T-helper 1 cell treated with Interleukin-12 subunit alpha and Interleukin-12 subunit beta and Interleukin-4 antibody, amounts not matched to agents 30 μg/mL and 1 μg/mL, for 36 hours (primary cell): ENCODE measurements around the gene CNNM3.
"Not testable (repeated sequence)": the region's sequence is repeated elsewhere in the genome, so short reads cannot be mapped to it uniquely, and the experiment has no call there.

ENCODE experiments used
- H3K27ac Mint-ChIP-seq: one replicate; pipeline ENCODE4 v1.8.0; 2021; ENCODE audit warnings: mild to moderate bottlenecking, mixed read lengths
- H3K27me3 Mint-ChIP-seq: one replicate; pipeline ENCODE4 v1.8.0; 2021; ENCODE audit warnings: low read depth, mixed read lengths
- H3K36me3 Mint-ChIP-seq: one replicate; pipeline ENCODE4 v1.8.0; 2021; ENCODE audit warnings: low read depth, mixed read lengths
- H3K4me1 Mint-ChIP-seq: one replicate; pipeline ENCODE4 v1.8.0; 2021; ENCODE audit warnings: low read depth, mixed read lengths
- H3K4me3 Mint-ChIP-seq: one replicate; pipeline ENCODE4 v1.8.0; 2021; ENCODE audit warnings: mild to moderate bottlenecking, moderate library complexity, mixed read lengths
- H3K9me3 Mint-ChIP-seq: one replicate; pipeline ENCODE4 v1.8.0; 2021; ENCODE audit warnings: mixed read lengths

Gene CNNM3

DNA sequence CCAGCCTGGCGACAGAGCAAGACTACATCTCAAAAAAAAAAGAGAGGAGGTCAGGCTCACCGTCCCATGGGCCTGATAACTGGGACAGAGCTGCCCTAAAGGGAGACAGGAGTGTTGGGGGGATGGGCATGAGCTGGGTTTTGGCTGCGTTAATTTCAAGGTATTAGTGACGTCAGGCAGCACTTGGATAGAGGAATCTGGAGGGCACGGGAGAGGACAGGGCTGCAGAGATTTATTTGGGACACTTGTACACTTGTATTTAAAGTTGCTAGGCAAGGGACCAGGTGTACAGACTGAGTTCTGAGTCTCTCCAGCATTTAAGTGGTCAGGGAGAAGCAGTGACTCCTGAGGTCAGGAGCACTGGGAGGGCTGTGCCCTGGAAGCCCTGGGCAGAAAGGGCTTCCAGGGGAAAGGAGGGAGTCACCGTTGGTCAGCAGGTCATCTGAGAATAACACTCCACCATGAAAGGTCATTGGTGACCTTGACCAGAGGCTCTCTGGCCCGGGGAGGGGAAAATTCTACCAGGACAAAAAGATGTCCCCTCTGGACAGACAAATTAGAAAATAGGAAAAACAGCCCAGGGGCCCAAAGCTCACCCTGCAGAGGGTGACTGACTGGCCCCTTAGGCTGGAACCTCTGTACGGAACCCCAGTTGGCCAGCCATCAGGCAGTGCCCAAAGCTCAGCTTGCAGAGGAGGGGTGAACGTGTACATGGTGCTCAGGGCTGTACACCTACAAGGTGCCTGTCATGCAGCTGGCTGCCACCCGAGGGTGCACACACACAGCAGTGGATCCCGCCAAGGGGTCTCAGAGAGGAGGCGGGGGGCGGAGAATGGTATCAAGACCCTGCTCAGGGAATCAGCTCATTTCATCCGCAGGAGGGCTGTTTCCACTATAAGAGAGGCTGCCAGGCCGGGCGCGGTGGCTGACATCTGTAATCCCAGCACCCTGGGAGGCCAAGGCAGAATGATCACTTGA, 23.0 kb upstream of the CNNM3 start:
- Mint-ChIP-seq H3K27me3 (no peaks in the 10 kb centered on the region), H3K9me3 (no peaks in the 10 kb centered on the region), H3K4me3 (no peak overlapping the region), H3K36me3 (no peaks in the 10 kb centered on the region), H3K27ac (no peak overlapping the region), H3K4me1 (no peaks in the 10 kb centered on the region)

DNA sequence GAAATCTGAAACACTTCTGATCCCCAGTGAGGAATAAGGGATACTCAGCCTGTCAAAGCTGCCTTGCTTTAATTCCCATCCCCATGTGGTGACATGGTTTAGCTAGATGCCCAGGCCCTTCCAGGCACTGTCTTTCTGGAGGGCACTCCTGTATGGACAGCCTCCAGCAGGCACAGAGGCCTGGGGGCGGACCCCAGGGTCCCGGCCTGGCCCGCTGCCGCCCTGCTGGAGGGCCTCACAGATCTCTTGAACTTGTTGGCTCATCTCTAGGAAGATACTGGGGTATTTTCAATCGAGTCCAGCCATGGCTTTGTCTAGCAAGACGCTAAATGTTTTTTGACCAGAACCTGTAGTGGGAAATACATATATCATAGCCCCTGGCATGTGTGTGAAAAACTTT, 21.0 kb upstream of the CNNM3 start:
- Mint-ChIP-seq H3K27ac (no peak overlapping the region), H3K9me3 (no peaks in the 10 kb centered on the region), H3K27me3 (no peaks in the 10 kb centered on the region), H3K4me3 (no peak overlapping the region), H3K4me1 (no peaks in the 10 kb centered on the region), H3K36me3 (peaks cover 4% of the 10 kb centered on the region)

DNA sequence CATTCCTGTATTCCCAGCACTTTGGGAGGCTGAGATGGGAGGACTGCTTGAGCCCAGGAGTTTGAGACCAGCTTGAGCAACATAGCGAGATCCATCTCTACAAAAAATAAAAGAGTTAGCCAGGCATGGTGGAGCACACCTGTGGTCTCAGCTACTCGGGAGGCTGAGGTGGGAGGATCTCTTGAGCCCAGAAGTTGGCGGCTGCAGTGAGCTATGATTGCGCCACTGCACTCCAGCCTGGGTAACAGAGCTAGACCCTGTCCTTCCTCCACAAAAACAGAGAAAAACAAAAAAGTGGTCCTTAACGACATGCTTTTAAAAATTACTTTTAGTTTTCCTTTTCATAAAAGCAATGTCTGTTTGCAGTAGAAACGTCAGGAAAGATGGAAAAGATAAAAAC, 19.6 kb upstream of the CNNM3 start:
- H3K36me3 Mint-ChIP-seq, H3K27me3 Mint-ChIP-seq, H3K9me3 Mint-ChIP-seq, H3K27ac Mint-ChIP-seq, H3K4me1 Mint-ChIP-seq, H3K4me3 Mint-ChIP-seq: not testable (repeated sequence)

DNA sequence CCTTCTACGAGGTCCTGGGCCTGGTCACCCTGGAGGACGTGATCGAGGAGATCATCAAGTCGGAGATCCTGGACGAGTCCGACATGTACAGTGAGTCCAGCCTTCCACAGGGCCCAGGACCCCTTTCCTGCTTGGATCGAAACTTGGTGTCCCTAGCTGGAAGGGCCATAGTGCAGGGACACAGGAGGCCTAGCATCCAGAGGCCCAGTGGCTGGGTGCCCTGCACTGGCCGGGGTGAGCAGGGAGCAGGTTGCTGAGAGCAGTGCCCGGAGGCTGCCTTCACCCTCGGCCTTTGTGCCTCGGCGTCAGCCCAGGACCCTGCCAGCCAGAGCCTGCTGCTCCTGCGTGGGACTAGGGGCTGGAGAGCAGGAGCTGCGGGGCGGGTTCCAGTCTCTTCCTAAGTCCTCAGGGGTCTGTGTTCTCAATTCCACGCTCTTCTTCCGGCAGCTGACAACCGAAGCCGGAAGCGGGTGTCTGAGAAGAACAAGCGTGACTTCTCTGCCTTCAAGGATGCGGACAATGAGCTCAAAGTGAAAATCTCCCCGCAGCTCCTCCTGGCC, 18.9 kb upstream of the CNNM3 start:
- no peaks in the 10 kb centered on the region for H3K27me3 Mint-ChIP-seq
- no peak overlapping the region for H3K27ac Mint-ChIP-seq
- no peak overlapping the region for H3K4me3 Mint-ChIP-seq
- peaks cover 4% of the 10 kb centered on the region for H3K36me3 Mint-ChIP-seq
- no peaks in the 10 kb centered on the region for H3K4me1 Mint-ChIP-seq
- H3K9me3 Mint-ChIP-seq = no peaks in the 10 kb centered on the region

DNA sequence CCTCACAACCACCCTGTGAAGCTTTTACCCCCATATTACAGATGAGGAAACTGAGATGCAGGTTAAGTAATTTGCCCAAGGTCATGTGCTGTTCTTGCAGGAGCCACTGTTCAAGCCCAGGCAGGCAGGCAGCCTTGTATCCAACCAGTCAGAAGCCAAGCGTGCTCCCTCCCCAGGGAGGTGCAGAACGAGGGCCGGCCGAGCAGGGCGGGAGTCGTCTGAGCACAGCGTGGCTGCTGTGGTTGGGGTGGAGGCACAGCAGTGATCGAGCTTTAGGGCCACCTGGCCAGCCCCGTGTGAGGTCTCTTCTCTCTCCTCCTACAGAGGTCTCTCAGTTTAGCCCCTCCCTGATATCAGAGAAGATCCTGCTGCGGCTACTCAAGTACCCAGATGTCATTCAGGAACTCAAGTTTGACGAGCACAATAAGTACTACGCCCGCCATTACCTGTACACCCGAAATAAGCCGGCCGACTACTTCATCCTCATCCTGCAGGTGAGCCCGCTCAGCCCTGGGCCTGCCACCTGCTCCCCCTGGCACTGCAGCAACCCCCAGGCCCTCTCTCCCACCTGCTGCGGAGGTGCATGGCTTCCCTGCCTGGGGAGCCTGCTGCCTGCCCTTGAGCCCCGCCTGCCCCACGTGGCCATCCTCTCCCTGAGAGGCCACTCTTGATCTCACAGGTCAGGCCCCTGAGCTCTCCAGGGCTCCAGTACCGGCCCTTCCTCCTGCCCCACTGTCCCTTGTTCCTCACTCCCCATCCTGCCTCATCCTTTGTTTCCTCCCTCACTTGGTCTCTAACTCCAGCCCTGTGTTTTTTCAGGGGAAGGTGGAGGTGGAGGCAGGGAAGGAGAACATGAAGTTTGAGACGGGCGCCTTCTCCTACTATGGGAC, 17.1 kb upstream of the CNNM3 start:
- Mint-ChIP-seq H3K4me1 (no peaks in the 10 kb centered on the region), H3K27ac (no peak overlapping the region), H3K9me3 (no peaks in the 10 kb centered on the region), H3K36me3 (peaks cover 4% of the 10 kb centered on the region), H3K4me3 (no peak overlapping the region), H3K27me3 (no peaks in the 10 kb centered on the region)

DNA sequence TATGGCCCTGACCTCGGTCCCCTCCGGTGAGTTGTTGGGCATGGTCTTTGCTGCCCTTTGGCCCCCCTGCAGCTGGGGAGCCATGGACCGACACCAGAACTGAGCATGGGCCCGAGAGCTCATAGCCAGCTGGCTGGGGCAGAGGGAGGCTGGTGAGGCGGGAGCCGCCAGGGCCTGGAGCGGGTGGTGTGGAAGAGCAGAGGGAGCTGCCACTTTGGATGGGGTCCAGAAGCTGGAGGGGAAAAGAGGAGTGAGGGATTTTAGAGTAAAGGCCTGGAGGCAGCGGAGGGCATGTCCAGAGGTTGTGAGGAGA, 16.5 kb upstream of the CNNM3 start:
- no peak overlapping the region for H3K4me3 Mint-ChIP-seq
- H3K27ac Mint-ChIP-seq = no peak overlapping the region
- H3K4me1 Mint-ChIP-seq = no peaks in the 10 kb centered on the region
- H3K36me3 Mint-ChIP-seq = peaks cover 4% of the 10 kb centered on the region
- H3K9me3 Mint-ChIP-seq = no peaks in the 10 kb centered on the region
- H3K27me3 Mint-ChIP-seq = no peaks in the 10 kb centered on the region

DNA sequence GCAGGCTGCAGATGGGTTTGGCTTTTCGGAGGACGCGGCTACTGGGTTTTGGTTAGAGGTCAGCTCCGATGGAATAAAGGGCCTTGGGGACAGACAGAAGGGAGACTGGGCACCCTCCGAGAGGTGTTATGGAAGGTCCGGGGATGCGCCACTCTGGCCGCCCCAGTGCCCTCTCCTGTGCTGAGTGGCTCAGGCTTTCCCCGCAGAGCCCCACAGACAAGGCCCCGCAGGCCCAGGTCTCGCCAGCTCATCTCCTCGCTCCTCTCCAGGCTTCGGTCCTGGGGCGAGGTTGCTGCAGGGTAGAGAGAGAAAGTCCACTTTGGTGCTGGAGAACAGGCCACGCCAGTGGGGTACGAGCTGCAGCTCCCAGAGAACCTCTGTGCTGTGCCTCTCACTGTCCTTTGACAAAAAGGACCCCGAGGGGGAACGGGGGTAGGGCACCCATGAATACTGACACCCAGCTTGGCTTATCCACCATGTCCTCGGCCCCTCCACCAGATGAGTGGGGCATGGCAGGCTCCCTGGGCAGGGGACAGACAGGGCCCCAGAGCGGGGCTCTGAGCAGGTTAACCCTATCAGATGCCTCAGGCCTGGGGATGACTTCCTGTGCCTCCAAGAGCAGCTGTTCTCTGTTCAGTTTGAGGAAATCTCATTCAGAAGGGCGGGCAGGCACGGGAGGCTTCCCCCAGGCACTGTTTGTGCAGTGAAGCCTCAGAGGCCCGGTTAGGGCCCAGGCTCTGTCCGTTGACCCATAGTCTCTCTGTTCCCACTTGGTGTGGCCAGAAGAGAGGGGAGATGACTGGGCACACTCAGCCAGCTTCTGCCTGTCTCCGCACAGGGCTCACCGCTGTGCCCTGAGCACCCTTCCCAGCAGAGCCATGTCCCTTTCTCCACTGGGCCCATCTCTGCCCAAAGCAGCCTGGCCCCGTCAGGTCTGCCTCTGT, 15.7 kb upstream of the CNNM3 start:
- peaks cover 4% of the 10 kb centered on the region for H3K36me3 Mint-ChIP-seq

DNA sequence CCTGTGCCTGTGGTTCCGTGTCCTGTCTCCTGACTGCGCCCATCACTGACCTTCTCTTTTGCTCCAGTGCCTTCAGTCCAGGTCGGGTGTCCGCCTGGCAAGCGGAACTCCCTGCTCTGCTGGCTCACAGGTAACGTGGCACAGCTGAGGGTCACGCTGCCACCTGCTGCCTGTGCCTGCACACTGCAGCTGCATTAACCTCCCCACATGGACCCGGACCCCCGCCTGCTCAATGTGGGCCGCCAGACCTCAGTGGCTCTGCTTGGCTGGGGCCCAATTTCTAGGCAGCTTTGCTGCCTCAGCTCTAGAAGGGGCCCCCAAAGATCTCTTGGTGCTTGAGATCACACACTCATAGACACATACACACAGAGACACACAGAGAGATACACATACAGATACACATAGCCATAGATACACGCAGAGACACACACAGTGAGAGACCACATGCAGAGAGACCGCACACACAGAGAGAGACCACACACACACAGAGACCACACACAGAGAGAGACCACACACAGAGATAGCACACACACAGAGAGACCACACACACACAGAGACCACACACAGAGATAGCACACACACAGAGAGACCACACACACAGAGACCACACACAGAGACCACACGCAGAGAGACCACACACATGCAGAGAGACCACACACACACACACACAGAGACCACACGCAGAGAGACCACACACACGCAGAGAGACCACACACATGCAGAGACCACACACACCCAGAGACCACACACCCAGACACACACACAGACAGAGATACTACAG, 14.9 kb upstream of the CNNM3 start:
- H3K27me3 Mint-ChIP-seq = no peaks in the 10 kb centered on the region
- peaks cover under 1% of the 10 kb centered on the region for H3K4me1 Mint-ChIP-seq
- no peak overlapping the region for H3K27ac Mint-ChIP-seq
- no peaks in the 10 kb centered on the region for H3K9me3 Mint-ChIP-seq
- no peak overlapping the region for H3K4me3 Mint-ChIP-seq
- H3K36me3 Mint-ChIP-seq = peaks cover 4% of the 10 kb centered on the region

More for the DNA sequence above, 15.7 kb upstream of the CNNM3 start:
- no peak overlapping the region for H3K27ac Mint-ChIP-seq
- no peaks in the 10 kb centered on the region for H3K4me1 Mint-ChIP-seq
- H3K9me3 Mint-ChIP-seq = no peaks in the 10 kb centered on the region
- no peaks in the 10 kb centered on the region for H3K27me3 Mint-ChIP-seq
- no peak overlapping the region for H3K4me3 Mint-ChIP-seq

DNA sequence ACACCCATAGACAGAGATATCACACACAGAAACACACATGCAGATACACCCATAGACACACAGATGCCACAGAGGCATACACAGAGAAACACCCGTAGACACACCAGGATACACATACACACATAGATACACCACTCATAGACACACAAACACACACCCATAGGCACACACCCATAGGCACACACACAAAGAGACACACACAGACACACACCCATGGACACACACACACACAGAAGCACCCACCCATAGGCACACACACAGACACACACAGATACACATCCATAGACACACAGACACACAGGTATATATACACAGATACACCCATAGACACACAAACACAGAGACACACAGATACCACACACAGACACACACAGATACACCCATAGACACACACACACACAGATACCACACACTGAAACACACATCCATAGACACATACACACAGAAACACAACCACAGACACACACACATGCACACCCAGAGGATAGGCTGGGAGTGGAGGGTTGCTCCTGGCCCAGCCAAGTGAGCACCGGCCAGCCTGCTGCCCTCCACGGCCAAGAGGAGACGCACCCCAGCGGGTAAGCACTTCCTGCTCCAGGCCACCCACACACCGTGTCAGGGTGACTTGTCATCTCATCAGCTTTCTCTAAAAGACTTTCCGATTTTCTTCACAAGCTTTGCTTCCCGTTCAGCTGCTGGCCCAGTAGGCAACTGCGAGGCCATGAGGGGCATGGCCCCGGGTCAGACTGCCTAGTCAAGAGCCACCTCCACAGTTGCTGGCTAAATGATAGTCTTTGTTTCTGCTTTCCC, 14.1 kb upstream of the CNNM3 start:
- Mint-ChIP-seq H3K27ac (no peak overlapping the region), H3K27me3 (no peaks in the 10 kb centered on the region), H3K4me3 (no peak overlapping the region), H3K36me3 (peaks cover 6% of the 10 kb centered on the region), H3K4me1 (peaks cover 8% of the 10 kb centered on the region), H3K9me3 (no peaks in the 10 kb centered on the region)

DNA sequence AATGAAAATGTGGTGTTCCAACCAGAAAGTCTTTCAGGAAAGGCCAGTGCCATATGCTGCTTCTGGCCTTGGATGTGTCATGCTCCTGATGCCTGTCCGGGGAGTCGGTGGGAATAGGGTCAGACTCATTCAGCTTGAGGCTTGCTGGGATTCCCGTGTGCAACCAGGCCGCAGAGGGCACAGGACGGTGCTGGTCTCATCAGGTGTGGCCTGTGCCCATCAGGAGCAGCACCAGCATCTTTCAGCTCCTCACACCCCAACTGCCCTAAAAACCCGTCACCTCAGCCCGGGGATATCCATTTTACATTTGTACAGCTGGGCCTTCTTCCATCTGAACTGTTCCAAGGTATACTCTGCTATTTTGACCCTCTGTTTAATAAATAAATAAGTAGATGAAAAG, 13.3 kb upstream of the CNNM3 start:
- peaks cover 10% of the 10 kb centered on the region for H3K4me1 Mint-ChIP-seq
- peaks cover 6% of the 10 kb centered on the region for H3K36me3 Mint-ChIP-seq
- H3K9me3 Mint-ChIP-seq = no peaks in the 10 kb centered on the region
- H3K4me3 Mint-ChIP-seq = no peak overlapping the region
- no peaks in the 10 kb centered on the region for H3K27me3 Mint-ChIP-seq
- H3K27ac Mint-ChIP-seq = no peak overlapping the region

DNA sequence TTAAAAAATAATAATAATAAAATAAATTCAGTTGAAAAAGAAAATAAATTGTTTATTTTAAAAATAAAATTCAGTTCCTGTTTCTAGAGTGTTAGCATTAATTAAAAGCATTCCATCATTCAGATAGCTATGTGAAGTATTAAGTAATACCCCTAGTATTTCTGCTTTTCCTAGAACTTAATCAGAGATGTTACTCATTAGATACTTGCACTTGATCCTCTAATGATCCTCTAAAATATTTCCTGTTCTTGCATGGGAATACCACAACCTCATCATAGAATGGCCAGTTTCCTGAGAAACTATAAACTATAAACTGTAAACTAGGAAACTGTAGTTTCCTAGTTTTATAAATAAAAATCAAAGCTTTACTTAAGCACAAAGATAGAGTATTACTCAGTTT, 11.1 kb upstream of the CNNM3 start:
- Mint-ChIP-seq H3K9me3 (no peaks in the 10 kb centered on the region), H3K27me3 (no peaks in the 10 kb centered on the region), H3K4me1 (peaks cover 12% of the 10 kb centered on the region), H3K4me3 (no peak overlapping the region), H3K27ac (no peak overlapping the region), H3K36me3 (peaks cover 5% of the 10 kb centered on the region)

DNA sequence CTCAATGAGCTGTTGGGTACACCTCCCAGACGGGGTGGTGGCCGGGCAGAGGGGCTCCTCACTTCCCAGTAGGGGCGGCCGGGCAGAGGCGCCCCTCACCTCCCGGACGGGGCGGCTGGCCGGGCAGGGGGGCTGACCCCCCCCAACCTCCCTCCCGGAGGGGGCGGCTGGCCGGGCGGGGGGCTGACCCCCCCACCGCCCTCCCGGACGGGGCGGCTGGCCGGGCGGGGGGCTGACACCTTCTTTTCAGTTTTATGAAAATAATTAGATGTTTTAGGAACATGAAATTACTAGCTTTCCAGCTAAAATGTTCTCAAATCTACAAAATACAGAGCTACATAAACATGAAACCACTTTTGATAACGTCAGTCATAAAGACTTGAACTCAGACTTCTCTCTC, 10.1 kb upstream of the CNNM3 start:
- H3K36me3 Mint-ChIP-seq, H3K4me3 Mint-ChIP-seq, H3K27me3 Mint-ChIP-seq, H3K9me3 Mint-ChIP-seq: not testable (repeated sequence)
- H3K27ac Mint-ChIP-seq = peak overlapping the region; percentile 90
- peaks cover 12% of the 10 kb centered on the region for H3K4me1 Mint-ChIP-seq
